Astrocyte (in vitro differentiated cells and primary cell): ENCODE results near the gene E2F1.

Experiments used
- EZH2 ChIP-seq: IDR thresholded peaks from 2 replicates; pipeline ENCODE4 v1.6.1; 2012; ENCODE audit warnings: mild to moderate bottlenecking, low read length, inconsistent platforms; ENCODE audit not compliant: insufficient read depth
- TF ChIP-seq, protein P1 (sequence below): IDR thresholded peaks from 2 replicates; pipeline ENCODE4 v1.5.1; 2011; ENCODE audit warnings: low read depth, mild to moderate bottlenecking, inconsistent platforms, low read length, moderate library complexity; ENCODE audit not compliant: insufficient read depth

DNA sequence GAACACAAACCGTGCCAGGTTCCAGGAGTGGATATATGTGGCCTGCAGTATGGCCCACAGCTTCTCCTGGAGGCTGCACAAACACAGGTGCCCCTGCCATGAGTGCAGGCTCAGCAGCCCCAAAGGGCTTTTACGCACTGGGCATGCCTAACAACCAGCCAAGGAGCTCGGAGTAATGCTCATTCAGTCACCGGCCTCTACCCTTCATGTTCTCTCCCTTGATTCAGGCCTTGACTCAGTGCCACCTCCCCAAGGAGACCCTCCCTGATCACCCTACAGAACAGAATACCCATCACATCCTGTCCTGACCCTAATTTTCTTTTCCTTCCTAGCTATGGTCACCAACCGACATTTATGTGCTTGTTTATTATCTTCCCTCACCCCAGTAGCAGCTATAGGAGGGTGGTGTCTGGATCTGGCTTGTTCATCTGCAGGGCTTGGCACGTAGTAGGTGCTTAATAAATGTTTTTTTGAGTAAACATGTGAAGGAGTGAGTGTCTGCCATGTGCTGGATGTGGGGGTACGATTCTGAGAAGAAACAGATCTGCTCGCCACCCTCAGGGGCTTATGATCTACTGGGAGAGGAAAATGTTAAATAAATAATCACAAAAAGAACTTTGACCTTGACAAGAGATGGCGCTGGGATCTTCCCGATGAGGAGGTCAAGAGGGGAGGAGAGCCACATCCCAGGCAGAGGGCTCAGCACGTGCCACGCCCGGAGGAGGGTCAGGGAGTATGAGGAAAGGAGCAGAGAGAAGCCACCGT is 24.7 kb upstream of the E2F1 start:
- TF ChIP-seq EZH2 = no peak
- TF ChIP-seq, protein P1, sequence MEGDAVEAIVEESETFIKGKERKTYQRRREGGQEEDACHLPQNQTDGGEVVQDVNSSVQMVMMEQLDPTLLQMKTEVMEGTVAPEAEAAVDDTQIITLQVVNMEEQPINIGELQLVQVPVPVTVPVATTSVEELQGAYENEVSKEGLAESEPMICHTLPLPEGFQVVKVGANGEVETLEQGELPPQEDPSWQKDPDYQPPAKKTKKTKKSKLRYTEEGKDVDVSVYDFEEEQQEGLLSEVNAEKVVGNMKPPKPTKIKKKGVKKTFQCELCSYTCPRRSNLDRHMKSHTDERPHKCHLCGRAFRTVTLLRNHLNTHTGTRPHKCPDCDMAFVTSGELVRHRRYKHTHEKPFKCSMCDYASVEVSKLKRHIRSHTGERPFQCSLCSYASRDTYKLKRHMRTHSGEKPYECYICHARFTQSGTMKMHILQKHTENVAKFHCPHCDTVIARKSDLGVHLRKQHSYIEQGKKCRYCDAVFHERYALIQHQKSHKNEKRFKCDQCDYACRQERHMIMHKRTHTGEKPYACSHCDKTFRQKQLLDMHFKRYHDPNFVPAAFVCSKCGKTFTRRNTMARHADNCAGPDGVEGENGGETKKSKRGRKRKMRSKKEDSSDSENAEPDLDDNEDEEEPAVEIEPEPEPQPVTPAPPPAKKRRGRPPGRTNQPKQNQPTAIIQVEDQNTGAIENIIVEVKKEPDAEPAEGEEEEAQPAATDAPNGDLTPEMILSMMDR = no peak
